Esophagus mucosa (tissue), 1 donor: ENCODE measurements around the gene CCSER1. TPM values are rescaled to one million over a fixed set of nuclear protein-coding genes. Genes with fewer than 3 reads are reported as not detected.
"Not testable (repeated sequence)": the region's sequence is repeated elsewhere in the genome, so short reads cannot be mapped to it uniquely, and the experiment has no call there.

Source experiments
- ATAC-seq: fragments of 200-7000 bp; cut with Tn5 transposase; one replicate; pipeline ENCODE4 v1.9.1; 2020
- total RNA-seq: library from RNA; stranded (reverse); gene quantifications from one replicate; pipeline ENCODE4 v1.2.4, GENCODE V29; 2023
- donor health status: DM: yes; HTN: yes; CAD: no.

Gene CCSER1
- total RNA-seq, 1 donor from 2014 or later: 1.2 TPM

DNA sequence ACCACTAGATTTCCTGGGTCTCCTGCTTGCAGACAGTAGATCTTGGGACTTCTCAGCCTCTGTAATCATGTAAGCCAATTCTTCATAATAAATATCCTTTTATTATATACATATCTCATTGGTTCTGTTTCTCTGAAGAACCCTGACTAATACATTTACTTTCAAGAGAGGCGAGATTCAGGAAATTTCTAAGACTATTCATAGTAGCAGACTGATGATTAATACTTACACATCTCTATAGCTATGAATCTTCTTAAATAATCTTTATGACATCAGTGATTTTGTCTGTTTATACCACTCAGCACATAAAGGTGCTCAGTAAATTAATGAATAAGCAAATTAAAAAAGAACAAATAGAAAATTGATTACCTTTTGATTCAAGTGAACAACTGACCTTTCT lies 1494.3 kb downstream of the CCSER1 start:
- no peak for ATAC-seq

DNA sequence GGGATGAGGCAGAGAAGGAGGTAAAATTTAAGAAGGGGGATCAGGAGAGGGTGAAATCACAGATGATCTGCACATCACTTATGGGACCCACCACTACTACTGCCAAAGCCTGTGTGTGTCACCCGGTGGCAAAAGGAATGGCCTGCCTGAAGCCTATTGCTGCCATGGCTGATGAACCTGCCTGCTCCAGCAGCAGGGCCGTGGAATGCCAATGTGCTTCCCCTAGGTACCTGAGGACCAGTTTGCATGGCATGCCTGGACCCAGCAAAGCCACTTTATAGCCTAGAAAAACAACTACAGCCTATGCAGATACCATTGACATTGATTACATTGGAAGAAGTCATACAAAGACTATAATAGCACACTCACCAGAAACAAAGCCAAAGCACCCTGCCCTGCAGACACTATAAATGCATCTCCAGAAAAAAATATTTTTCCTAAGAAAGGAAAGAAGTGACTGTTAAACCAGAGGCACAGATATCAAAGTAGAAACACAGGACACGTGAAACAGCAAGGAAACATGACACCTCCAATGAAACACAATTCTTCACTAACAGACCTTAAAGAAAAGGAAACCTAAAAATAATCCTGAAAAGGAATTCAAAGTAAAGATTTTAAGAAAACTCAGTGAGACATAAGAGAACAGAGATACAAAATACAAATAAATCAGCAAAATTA lies 1495.9 kb downstream of the CCSER1 start:
- no peak for ATAC-seq

DNA sequence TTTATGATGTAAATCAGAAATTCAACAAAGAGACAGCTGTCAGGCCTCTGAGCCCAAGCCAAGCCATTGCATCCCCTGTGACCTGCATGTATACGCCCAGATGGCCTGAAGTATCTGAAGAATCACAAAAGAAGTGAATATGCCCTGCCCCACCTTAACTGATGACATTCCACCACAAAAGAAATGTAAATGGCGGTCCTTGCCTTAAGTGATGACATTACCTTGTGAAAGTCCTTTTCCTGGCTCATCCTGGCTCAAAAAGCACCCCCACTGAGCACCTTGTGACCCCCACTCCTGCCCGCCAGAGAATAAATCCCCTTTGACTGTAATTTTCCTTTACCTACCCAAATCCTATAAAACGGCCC lies 1496.4 kb downstream of the CCSER1 start:
- not testable (repeated sequence) for ATAC-seq

DNA sequence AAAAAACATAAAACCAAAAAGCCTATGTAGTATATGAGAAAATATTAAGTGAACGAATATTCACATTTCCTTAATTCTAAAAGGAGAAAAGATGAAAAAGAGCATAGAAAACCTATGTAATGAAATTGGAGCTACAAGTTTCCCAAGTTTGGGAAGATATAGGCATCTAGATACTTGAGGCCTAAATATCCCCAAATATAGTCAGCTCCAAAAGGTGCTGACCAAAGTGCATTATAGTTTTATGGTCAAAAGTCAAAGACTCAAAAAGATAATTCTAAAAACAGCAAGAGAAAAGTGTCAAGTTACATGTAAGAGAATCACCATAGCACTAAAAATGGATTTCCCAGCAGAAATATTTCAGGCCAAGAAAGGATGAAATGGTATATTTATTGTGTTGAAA lies 1502.9 kb downstream of the CCSER1 start:
- no peak for ATAC-seq

DNA sequence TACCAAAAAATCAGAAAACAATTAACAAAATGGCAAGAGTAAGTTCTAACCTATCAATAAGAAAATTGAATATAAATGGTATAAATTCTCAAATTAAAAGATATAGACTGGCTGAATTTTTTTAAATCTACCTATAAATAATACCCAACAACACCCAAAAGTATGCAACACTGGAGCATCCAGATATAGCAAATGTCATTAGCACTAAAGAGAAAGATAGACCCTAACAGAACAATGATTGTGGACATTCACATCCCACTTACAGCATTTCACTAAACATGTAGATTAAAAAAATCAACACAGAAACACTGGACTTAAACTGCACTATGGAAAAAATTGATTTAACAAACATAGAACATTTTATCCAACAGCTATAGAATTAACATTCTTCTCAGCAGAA lies 1503.6 kb downstream of the CCSER1 start:
- no peak for ATAC-seq

DNA sequence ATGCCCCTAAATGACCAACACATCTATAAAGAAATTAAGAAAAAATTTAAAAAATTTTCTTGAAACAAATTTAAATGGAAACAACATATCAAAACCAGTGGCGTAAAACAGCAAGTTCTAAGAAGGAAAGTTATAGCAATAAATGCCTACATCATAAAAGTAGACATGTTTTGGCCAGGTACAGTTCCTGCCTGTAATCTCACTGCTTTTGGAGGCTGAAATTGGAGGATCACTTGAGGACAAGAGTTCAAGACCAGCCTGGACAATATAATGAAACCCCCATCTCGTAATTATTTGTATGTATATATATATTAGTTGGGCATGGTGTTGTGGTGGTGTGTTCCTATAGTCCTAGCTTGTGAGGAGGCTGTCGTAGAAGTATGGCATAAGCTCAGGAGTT lies 1504.1 kb downstream of the CCSER1 start:
- no peak for ATAC-seq

DNA sequence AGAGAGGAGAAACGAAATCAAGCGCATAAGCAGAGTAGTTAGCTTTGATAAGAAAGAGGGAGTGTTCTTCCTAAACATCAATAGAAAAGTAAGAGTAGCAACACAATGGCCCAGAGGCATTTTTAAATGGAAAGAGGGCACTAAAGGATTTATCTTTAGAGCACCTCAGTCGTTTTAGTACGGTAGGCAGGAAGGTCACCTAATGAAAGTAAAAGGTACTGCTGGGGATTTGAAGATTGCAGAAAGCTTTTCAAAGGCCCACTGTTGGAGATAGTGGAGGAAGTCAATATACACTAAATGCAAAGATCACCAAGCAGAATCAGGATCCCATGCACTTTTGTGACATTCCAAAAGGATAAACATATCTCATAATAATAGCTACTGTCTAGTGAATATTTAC lies 1508.9 kb downstream of the CCSER1 start:
- ATAC-seq: no peak

Other genes starting within 250 kb of the CCSER1 start
- gene MMRN1, start 232.5 kb upstream of the CCSER1 start, total RNA-seq: 6.8 TPM